ENCODE results near the gene PHLPP1.

DNA sequence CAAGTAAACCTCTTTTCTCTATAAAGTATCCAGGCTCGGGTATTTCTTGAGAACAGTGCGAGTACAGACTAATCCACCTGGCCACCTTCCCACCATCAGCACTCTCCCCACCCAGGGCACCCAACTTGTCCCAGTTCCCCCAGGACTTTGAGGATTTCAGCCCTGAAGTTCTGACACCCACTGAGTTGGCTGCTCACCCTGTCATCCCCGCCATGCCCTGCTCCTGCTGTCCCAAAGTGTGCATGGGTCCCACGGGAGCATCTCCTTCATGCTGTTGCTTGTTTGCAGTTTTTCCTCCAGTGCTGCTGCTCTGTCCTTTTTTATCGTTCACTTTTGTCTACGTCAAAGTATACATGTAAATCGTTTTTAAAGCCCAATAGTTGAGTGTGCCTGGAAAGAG lies 273.9 kb downstream of the PHLPP1 start:
- TF ChIP-seq POLR2AphosphoS5 (IDR thresholded peaks at IDR 0.05): no peak
- TF ChIP-seq, protein P1, sequence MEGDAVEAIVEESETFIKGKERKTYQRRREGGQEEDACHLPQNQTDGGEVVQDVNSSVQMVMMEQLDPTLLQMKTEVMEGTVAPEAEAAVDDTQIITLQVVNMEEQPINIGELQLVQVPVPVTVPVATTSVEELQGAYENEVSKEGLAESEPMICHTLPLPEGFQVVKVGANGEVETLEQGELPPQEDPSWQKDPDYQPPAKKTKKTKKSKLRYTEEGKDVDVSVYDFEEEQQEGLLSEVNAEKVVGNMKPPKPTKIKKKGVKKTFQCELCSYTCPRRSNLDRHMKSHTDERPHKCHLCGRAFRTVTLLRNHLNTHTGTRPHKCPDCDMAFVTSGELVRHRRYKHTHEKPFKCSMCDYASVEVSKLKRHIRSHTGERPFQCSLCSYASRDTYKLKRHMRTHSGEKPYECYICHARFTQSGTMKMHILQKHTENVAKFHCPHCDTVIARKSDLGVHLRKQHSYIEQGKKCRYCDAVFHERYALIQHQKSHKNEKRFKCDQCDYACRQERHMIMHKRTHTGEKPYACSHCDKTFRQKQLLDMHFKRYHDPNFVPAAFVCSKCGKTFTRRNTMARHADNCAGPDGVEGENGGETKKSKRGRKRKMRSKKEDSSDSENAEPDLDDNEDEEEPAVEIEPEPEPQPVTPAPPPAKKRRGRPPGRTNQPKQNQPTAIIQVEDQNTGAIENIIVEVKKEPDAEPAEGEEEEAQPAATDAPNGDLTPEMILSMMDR (IDR thresholded peaks at IDR 0.05): no peak
- no peak for TF ChIP-seq POLR2A (IDR thresholded peaks at IDR 0.05)
